Measurements from ENCODE around the gene MARS1.
"Not testable (repeated sequence)": the region's sequence is repeated elsewhere in the genome, so short reads cannot be mapped to it uniquely, and the experiment has no call there.

GRCh38 chr12:57441393-57441792 is 46.5 kb upstream of the MARS1 start:
- not testable (repeated sequence) for TF ChIP-seq EZH2 (IDR thresholded peaks at IDR 0.05; ENCODE audit: low read length, missing control alignments); CTCF (conservative IDR thresholded peaks at IDR 0.05 in 1 of 2, IDR thresholded peaks at IDR 0.05 in 1 of 2; ENCODE audit: low read depth in 1 of 2, low read length in 2 of 2)
